ENCODE results near the gene N4BP3.

Gene N4BP3

DNA sequence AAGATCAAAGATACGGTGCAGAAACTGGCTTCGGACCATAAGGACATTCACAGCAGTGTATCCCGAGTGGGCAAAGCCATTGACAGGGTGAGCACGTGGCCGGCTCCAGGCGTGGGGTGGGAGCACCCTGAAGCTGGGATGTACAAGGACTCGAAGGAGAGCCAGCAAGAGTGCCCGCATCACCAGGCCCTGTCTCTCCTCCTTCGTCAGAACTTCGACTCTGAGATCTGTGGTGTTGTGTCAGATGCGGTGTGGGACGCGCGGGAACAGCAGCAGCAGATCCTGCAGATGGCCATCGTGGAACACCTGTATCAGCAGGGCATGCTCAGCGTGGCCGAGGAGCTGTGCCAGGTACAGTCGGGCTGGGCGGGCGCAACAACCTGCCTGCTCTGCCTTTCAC, 29.3 kb downstream of the N4BP3 start:
- H3K4me3 ChIP-seq (ENCODE audit: low read depth, low read length), result no peak overlapping the region
- DNase-seq (ENCODE audit: low read depth), result no peak
- TF ChIP-seq POLR2A (IDR thresholded peaks at IDR 0.05; ENCODE audit: extremely low read depth, insufficient read length), result no peak
- no peak for TF ChIP-seq MYC (IDR thresholded peaks at IDR 0.05; ENCODE audit: low read depth, low read length)
- TF ChIP-seq CTCF (IDR thresholded peaks at IDR 0.05; ENCODE audit: low read depth, low read length), result no peak
- TF ChIP-seq, protein P1, sequence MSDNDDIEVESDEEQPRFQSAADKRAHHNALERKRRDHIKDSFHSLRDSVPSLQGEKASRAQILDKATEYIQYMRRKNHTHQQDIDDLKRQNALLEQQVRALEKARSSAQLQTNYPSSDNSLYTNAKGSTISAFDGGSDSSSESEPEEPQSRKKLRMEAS (IDR thresholded peaks at IDR 0.05; ENCODE audit: low read depth, low read length), result no peak

- TF ChIP-seq, protein P1 (IDR thresholded peaks at IDR 0.05; ENCODE audit: low read depth, low read length), result no peak
- TF ChIP-seq MYC (IDR thresholded peaks at IDR 0.05; ENCODE audit: low read depth, low read length) (no peak), CTCF (IDR thresholded peaks at IDR 0.05; ENCODE audit: low read depth, low read length) (no peak), POLR2A (IDR thresholded peaks at IDR 0.05; ENCODE audit: extremely low read depth, insufficient read length) (no peak)
- DNase-seq (ENCODE audit: low read depth), result no peak
These were observed 29.9 kb downstream of the N4BP3 start for GRCh38 chr5:178143246-178143645.

GRCh38 chr5:178143901-178144300, 30.6 kb downstream of the N4BP3 start:
- no peak overlapping the region for H3K4me3 ChIP-seq (ENCODE audit: low read depth, low read length)
- no peak for DNase-seq (ENCODE audit: low read depth)
- TF ChIP-seq MYC (IDR thresholded peaks at IDR 0.05; ENCODE audit: low read depth, low read length) (no peak), POLR2A (IDR thresholded peaks at IDR 0.05; ENCODE audit: extremely low read depth, insufficient read length) (no peak), CTCF (IDR thresholded peaks at IDR 0.05; ENCODE audit: low read depth, low read length) (no peak)
- TF ChIP-seq, protein P1 (IDR thresholded peaks at IDR 0.05; ENCODE audit: low read depth, low read length), result no peak

More at GRCh38 chr5:178143246-178143645, 29.9 kb downstream of the N4BP3 start:
- no peak overlapping the region for H3K4me3 ChIP-seq (ENCODE audit: low read depth, low read length)

DNA sequence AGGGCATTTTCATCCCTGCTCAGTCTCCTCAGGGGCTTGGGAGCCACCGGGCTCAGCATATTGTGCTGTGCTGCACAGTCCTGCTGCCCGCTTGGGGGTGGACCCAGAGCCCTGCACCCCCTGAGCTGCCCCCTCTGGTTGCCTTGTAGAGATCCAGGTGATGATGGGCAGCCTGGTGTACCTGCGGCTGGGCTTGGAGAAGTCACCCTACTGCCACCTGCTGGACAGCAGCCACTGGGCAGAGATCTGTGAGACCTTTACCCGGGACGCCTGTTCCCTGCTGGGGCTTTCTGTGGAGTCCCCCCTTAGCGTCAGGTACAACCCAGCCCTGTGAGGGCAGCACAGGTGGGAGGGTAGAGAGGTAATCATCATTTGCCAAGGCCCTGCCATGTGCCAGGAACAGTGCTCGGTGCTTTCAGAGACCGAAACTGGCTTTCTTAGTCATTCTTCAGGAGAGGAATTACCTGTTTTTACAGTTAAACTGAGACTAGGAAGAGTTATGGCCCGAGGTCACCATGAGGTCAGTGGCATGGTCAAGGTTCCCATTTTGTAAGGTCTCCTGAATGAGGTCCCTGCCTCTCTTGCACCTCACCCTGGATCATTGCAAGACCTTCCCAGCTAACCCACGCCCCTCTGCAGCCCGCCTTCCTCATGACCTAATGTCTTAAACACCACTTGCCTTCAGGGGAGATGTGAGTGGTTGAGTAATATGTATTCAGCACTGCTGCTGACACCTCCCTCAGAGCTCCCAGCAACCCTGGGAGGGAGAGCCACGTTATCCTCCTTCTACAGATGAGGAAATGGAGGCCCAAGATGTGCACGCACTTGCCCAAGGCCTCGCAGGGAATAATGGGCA, 32.9 kb downstream of the N4BP3 start:
- TF ChIP-seq, protein P1 (IDR thresholded peaks at IDR 0.05; ENCODE audit: low read depth, low read length), result no peak
- peak; percentile 85 for TF ChIP-seq CTCF (IDR thresholded peaks at IDR 0.05; ENCODE audit: low read depth, low read length)
- DNase-seq (ENCODE audit: low read depth), result peak; percentile 61
- H3K4me3 ChIP-seq (ENCODE audit: low read depth, low read length), result no peak overlapping the region

DNA sequence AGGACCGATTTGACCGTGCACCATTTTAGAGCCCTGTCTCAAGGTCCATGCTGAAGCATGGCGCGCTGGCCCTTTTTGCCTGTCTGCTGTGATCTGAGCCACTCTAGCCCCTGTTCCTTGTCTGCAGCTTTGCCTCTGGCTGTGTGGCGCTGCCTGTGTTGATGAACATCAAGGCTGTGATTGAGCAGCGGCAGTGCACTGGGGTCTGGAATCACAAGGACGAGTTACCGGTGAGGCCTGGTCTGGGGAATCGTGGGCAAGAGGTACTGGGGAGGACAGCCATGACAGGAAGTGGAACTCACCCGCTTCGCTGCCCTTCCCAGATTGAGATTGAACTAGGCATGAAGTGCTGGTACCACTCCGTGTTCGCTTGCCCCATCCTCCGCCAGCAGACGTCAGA, 34.1 kb downstream of the N4BP3 start:
- H3K4me3 ChIP-seq (ENCODE audit: low read depth, low read length), result no peak overlapping the region
- DNase-seq (ENCODE audit: low read depth), result no peak
- TF ChIP-seq POLR2A (IDR thresholded peaks at IDR 0.05; ENCODE audit: extremely low read depth, insufficient read length) (no peak), CTCF (IDR thresholded peaks at IDR 0.05; ENCODE audit: low read depth, low read length) (no peak), MYC (IDR thresholded peaks at IDR 0.05; ENCODE audit: low read depth, low read length) (no peak)
- TF ChIP-seq, protein P1 (IDR thresholded peaks at IDR 0.05; ENCODE audit: low read depth, low read length), result no peak

Data from NB4 (cell line).